ENCODE results near the gene YY1. TPM values are rescaled to one million over a fixed set of nuclear protein-coding genes. Genes with fewer than 3 reads are reported as not detected.

YY1 gene
- total RNA-seq, 1 donor from 2014 or later = 77.2 TPM

DNA sequence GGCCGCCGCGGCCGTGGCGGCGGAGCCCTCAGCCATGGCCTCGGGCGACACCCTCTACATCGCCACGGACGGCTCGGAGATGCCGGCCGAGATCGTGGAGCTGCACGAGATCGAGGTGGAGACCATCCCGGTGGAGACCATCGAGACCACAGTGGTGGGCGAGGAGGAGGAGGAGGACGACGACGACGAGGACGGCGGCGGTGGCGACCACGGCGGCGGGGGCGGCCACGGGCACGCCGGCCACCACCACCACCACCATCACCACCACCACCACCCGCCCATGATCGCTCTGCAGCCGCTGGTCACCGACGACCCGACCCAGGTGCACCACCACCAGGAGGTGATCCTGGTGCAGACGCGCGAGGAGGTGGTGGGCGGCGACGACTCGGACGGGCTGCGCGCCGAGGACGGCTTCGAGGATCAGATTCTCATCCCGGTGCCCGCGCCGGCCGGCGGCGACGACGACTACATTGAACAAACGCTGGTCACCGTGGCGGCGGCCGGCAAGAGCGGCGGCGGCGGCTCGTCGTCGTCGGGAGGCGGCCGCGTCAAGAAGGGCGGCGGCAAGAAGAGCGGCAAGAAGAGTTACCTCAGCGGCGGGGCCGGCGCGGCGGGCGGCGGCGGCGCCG, 381 bp downstream of the YY1 start:
- Mint-ChIP-seq H3K4me1 (ENCODE audit: unreplicated experiment) (peaks cover 55% of the 10 kb centered on the region), H3K27ac (ENCODE audit: unreplicated experiment) (peak overlapping the region; percentile 69), H3K9me3 (ENCODE audit: unreplicated experiment) (no peaks in the 10 kb centered on the region), H3K36me3 (ENCODE audit: unreplicated experiment) (no peaks in the 10 kb centered on the region), H3K4me3 (ENCODE audit: unreplicated experiment) (peak overlapping the region; percentile 78), H3K27me3 (ENCODE audit: unreplicated experiment) (no peaks in the 10 kb centered on the region)
- no peak for DNase-seq (ENCODE audit: extremely low spot score, unreplicated experiment)
- TF ChIP-seq, protein P1, sequence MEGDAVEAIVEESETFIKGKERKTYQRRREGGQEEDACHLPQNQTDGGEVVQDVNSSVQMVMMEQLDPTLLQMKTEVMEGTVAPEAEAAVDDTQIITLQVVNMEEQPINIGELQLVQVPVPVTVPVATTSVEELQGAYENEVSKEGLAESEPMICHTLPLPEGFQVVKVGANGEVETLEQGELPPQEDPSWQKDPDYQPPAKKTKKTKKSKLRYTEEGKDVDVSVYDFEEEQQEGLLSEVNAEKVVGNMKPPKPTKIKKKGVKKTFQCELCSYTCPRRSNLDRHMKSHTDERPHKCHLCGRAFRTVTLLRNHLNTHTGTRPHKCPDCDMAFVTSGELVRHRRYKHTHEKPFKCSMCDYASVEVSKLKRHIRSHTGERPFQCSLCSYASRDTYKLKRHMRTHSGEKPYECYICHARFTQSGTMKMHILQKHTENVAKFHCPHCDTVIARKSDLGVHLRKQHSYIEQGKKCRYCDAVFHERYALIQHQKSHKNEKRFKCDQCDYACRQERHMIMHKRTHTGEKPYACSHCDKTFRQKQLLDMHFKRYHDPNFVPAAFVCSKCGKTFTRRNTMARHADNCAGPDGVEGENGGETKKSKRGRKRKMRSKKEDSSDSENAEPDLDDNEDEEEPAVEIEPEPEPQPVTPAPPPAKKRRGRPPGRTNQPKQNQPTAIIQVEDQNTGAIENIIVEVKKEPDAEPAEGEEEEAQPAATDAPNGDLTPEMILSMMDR (IDR thresholded peaks at IDR 0.05) = no peak

DNA sequence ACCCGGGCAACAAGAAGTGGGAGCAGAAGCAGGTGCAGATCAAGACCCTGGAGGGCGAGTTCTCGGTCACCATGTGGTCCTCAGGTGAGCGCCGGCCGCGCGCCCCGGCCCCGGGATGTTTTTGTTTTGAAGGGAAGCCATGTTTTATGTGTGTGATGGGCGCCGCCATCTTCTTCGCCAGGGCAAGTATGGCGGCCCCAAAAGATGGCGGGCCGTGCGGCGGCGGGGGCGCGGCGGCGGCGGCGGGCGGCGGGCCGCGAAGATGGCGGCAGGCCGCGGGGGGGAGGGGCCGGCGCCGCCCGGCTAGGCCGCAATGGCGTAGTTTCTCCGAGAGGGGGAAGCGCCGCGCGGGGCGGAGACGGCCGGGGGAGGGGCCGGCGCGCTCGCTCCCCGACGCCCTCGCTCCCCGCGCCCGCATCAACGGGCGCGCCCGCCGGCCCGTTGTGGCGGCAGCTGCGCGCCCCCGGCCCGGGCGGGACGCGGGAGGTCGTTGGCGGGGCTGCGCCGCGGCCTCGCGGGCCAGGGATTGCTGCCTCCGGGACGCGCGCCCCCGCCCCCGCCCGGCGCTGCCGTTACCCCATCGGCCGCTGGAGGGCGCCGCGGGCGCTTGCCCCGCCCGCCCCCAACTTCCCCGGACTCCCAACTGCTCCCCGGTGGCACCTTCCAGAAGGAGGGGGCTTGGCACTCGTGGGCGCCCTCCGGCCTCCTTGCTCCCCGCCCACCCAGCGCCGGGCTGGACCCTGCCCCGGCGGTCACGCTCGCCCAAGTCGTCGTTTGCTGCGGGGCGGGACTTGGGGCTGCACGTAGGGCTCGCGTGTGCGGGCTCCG, 1.1 kb downstream of the YY1 start:
- Mint-ChIP-seq H3K4me1 (ENCODE audit: unreplicated experiment) (peaks cover 55% of the 10 kb centered on the region), H3K27me3 (ENCODE audit: unreplicated experiment) (no peaks in the 10 kb centered on the region), H3K4me3 (ENCODE audit: unreplicated experiment) (peak overlapping the region; percentile 84), H3K27ac (ENCODE audit: unreplicated experiment) (peak overlapping the region; percentile 82), H3K36me3 (ENCODE audit: unreplicated experiment) (no peaks in the 10 kb centered on the region), H3K9me3 (ENCODE audit: unreplicated experiment) (no peaks in the 10 kb centered on the region)
- peak; percentile 93 for DNase-seq (ENCODE audit: extremely low spot score, unreplicated experiment)
- TF ChIP-seq, protein P1 (IDR thresholded peaks at IDR 0.05) = peak; percentile 73

DNA sequence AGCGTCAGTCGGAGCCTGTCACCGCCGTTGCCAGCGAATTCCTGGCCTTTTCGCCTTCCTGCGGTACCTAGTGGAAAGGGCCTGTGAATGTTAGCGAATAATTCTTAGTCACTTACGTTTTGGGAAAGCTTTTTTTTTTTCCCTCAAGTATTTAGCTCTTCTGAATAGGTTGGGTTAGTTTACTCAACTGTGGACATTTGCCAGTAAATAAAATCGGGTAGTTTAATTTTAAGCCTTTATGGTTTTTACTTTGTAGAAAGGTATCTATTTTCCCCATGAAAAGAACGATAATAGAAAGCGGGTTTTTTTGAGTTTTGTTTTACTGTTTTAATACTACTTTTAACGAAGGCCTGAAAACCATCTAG, 1.7 kb downstream of the YY1 start:
- H3K4me3 Mint-ChIP-seq (ENCODE audit: unreplicated experiment) = peak overlapping the region; percentile 84
- peaks cover 55% of the 10 kb centered on the region for H3K4me1 Mint-ChIP-seq (ENCODE audit: unreplicated experiment)
- no peak for DNase-seq (ENCODE audit: extremely low spot score, unreplicated experiment)
- no peaks in the 10 kb centered on the region for H3K27me3 Mint-ChIP-seq (ENCODE audit: unreplicated experiment)
- peak overlapping the region; percentile 82 for H3K27ac Mint-ChIP-seq (ENCODE audit: unreplicated experiment)
- TF ChIP-seq, protein P1 (IDR thresholded peaks at IDR 0.05) = no peak
- no peaks in the 10 kb centered on the region for H3K36me3 Mint-ChIP-seq (ENCODE audit: unreplicated experiment)
- no peaks in the 10 kb centered on the region for H3K9me3 Mint-ChIP-seq (ENCODE audit: unreplicated experiment)

DNA sequence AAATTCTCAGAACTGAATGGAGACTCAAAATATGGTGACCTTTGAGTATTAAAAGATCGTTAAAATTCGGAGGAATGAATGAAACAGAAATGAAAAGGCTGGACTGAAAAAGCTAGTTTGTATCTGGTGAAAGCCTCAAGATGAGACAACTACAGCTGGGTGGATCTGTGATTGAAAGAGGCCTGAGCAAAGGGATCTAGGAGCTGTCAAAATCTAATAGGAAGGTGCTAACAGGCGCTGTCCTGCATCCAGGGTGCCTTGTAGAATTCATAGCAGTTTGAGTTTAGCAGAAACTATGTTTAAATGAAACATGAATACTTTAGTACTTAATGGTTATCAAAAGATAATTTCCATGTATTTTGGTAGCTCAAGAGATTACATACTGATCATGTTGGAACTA, 2.3 kb downstream of the YY1 start:
- H3K27ac Mint-ChIP-seq (ENCODE audit: unreplicated experiment) = peak overlapping the region; percentile 82
- peaks cover 54% of the 10 kb centered on the region for H3K4me1 Mint-ChIP-seq (ENCODE audit: unreplicated experiment)
- no peaks in the 10 kb centered on the region for H3K27me3 Mint-ChIP-seq (ENCODE audit: unreplicated experiment)
- no peaks in the 10 kb centered on the region for H3K9me3 Mint-ChIP-seq (ENCODE audit: unreplicated experiment)
- TF ChIP-seq, protein P1 (IDR thresholded peaks at IDR 0.05) = no peak
- no peaks in the 10 kb centered on the region for H3K36me3 Mint-ChIP-seq (ENCODE audit: unreplicated experiment)
- DNase-seq (ENCODE audit: extremely low spot score, unreplicated experiment) = no peak
- H3K4me3 Mint-ChIP-seq (ENCODE audit: unreplicated experiment) = peak overlapping the region; percentile 84

DNA sequence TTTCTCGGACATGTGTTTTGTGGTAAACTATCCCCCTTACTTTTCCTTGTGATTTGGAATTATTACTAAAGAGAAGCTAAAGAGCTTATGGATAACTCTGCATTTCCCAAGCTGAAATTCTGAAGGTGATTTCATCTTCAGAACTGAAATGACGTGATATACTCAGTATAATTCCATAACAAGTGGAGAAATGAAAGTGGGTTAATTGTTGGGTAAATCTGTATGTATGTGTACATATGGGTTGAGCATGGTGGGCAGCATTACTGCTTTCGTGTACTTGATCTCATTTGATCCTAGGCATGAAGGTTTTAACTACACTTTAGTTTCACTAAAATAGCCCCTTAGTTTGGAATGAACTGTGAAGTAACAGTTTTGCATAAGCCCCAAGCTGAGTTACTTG, 4.1 kb downstream of the YY1 start:
- no peak for DNase-seq (ENCODE audit: extremely low spot score, unreplicated experiment)
- peak overlapping the region; percentile 34 for H3K27ac Mint-ChIP-seq (ENCODE audit: unreplicated experiment)
- no peaks in the 10 kb centered on the region for H3K36me3 Mint-ChIP-seq (ENCODE audit: unreplicated experiment)
- H3K4me1 Mint-ChIP-seq (ENCODE audit: unreplicated experiment) = peaks cover 52% of the 10 kb centered on the region
- no peak overlapping the region for H3K4me3 Mint-ChIP-seq (ENCODE audit: unreplicated experiment)
- TF ChIP-seq, protein P1 (IDR thresholded peaks at IDR 0.05) = no peak
- no peaks in the 10 kb centered on the region for H3K9me3 Mint-ChIP-seq (ENCODE audit: unreplicated experiment)
- H3K27me3 Mint-ChIP-seq (ENCODE audit: unreplicated experiment) = no peaks in the 10 kb centered on the region

All from osteocyte (in vitro differentiated cells).